KBM-7 (cell line): ENCODE measurements around the gene ZNF444.
"Not testable (repeated sequence)": the region's sequence is repeated elsewhere in the genome, so short reads cannot be mapped to it uniquely, and the experiment has no call there.

Source experiments
- DNase-seq: peaks from one replicate; pipeline ENCODE4 v3.0.0-alpha.2; 2015
- in situ Hi-C: fragments of 300-500 bp; cut with MboI; formaldehyde crosslinking; loops from 2 replicates; pipeline ENCODE4 v1.14.3; 2020; ENCODE audit warnings: low sequenced_read_pairs, low pct_unique_long_range_greater_than_20kb, mixed read lengths

The ZNF444 gene

DNA sequence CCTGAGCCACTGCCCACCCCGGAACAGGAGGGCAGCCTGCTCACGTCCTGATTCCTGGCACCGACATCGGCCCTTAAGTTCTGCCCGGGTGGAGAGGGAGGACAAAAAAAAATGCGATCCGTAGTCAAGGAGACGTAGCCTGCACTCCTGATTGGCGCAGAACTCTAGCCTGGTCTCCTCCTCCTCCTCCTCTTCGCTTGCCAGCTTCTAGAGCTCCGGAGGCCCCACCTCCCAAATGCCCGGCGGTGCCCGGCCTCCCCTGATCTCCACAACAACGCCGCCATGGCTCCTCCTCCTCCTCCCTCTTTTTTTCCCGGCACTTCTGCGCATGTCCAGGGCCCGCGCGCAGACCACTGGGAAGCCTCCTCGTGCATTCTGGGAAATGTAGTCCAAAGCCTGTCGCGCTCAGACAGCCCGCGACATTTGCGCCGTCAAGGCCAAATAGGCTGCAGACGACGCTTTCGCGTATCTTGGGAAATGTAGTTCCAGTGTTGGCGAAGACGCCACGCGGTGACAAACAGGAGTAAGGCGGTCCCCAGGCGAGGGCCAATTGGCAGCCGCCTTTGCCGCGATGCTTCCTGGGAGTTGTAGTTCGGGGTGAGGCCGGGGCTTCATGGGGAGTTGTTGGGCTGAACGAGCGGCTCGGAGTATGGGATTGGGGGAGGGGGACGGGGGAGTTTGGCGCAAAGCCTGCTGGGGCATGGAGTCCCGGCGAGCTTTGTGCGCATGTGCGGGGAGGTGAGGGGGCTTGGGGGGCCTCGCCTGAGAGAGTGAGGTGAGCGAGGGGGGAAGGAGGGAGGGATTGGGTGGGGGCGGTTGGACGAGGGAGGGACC lies at the start of gene ZNF444:
TSS of gene ZNF444 (plus strand) at position 705 of the 834 bp plus-strand sequence. CDS start 5,625 bp downstream, outside the sequence.
- DNase-seq, result peak; percentile 99
- in situ Hi-C loops, result no loop called here

DNA sequence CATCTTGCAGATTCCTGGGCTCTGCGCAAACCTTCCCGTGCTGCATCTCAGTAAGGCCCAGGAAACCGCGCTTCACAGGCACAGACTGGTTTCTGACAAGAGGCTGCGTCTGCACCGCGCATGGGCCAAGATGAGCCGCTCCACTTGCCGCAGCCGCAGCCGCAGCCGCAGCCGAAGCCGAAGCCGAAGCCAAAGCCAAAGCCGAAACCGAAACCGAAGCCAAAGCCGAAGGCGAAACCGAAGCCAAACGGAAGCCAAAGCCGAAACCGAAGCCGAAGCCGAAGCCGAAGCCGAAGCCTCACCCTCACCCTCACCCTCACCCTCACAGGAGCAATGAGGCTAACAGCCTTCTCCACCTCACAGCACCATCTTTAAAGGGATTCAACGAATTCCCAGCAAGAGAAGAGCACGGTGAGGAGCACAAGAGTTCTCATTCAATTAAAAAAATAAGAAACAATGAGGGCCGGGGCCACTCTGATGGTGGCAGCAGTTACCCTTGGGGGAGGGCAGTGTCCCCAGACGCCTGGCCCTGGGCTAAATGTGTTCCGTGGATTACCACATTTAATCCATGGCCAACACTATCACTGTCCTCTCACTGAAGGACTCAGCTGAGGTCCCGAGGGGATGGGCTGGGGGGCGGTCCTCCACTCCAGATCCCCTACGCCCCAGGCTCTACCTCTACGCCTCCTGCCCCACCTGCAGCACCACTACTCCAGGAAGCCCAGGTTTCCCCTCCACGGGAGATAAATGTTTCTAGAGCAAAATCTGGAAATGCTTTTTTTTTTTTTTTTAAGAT lies 49.1 kb upstream of the ZNF444 start:
- in situ Hi-C loops, result no loop called here
- DNase-seq, result no peak

DNA sequence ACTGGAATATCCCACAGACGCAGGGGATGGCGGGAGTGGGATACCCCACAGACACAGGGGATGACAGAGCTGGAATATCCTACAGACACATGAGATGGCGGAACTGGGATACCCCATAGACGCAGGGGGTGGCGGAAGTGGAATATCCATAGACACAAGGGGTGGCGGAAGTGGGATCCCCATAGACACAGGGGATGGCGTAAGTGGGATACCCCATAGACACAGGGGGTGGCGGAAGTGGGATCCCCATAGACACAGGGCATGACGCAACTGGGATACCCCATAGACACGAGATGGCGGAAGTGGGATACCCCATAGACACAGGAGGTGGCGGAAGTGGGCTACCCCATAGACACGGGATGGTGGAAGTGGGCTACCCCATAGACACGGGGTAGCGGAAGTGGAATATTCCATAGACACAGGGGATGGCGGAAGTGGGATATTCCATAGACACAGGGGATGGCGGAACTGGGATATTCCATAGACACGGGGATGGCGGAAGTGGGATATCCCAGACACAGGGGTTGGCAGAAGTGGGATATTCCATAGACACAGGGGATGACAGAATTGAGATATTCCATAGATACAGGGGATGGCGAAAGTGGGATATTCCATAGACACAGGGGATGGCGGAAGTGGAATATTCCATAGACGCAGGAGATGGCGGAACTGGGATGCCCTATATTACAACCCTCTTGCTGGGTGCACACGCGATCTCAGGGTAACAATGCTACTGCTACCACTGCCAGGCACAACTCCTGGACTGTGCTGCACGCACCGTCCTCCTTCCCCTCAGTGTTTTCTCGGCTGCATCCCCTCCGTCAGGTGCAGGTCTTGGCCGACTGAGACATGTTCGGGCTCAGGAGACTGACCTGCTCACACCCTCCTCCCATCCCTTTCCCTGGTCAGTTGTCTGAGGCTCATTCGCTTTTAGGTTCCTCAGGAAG lies 48.1 kb upstream of the ZNF444 start:
- no peak for DNase-seq
- in situ Hi-C loops, result no loop called here

DNA sequence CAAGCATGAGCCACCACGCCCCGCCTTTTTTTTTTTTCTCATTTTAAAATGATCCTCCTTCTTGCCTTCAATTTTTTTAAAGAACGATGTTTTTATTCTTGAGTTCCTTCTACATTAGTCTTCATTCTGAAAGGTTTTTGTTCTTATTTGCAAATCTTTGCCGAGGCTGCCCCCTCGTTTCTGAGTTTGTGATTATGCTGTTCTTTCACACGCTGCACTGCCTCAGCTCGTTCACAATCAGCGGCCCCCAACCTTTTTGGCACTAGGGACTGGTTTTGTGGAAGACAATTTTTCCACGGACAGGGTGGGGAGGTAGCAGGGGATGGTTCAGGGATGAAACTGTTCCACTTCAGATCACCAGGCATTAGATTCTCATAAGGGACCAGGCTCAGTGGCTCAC lies 46.6 kb upstream of the ZNF444 start:
- in situ Hi-C loops, result no loop called here
- DNase-seq, result no peak

DNA sequence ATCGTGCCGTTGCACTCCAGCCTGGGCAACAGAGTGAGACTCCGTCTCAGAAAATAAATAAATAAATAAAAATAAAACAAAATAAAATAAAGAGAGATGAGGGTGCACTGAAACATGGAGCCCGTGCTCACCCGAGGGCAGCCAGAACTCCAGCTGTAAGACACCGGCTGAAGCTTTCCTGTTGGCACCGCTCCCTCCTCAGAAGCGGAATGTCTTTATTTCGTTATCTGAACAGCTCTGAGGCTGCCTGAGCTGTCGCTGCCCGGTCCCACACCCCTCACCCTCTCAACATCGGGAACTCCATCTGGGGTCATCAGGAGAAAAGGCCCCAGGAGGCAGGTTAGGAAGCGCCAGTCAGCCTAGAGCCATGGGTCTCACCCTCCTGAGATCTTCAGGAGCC lies 44.4 kb upstream of the ZNF444 start:
- in situ Hi-C loops, result no loop called here
- DNase-seq, result no peak

DNA sequence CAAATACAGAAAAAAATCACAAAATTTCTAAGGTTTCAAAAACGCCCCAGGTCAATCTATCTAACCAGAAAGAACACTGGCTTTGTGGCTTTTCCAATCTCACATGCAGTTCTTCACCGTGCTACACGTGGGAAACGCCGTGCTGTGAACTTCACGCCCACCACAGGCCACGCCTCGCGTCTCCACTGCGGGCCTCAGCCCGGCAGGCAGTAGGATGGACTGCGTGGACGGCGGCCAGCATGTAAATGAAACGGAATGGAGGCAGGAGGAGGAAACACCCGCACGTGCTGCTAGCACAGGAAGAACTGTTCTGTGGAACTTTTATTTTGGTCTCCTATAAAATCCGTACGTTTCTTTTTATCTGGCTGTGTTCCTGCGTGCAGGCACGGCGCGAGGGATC lies 43.8 kb upstream of the ZNF444 start:
- in situ Hi-C loops, result no loop called here
- DNase-seq, result no peak

DNA sequence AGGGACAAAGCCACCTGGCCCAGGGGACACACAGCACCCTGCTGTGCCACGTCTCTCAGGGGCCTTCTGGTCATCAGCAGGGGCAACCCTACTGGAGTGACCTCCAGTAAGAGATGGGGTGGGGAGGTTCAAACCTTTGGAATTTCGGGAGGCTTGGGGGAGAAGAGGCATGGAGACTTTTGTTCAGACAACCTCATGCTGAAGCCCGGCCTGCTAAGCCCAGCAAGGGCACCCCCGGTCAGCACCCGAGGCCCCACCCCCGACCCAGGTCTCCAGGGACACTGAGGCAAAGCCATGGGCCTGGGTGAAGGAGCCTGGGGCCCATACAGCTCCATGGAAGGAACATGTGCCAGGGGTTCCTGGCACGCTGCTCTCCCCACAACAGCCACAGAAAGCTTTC lies 43.3 kb upstream of the ZNF444 start:
- no peak for DNase-seq
- in situ Hi-C loops, result no loop called here

DNA sequence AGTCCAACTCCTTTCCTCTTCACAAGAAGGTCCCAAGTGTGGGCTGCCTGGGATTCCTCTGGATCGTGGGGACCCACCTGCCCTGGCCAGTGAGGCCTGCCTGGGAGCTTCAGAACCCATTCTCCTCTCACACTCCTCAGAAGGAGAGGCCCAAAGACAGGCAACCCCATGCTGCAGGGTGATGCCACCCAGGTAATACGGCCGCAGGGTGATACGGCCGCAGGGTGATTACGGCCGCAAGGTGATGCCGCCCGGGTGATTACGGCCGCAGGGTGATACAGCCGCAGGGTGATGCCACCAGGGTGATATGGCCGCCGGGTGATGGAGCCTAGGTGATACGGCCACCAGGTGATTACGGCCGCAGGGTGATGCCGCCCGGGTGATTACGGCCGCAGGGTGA lies 42.9 kb upstream of the ZNF444 start:
- DNase-seq, in situ Hi-C loops: not testable (repeated sequence)

DNA sequence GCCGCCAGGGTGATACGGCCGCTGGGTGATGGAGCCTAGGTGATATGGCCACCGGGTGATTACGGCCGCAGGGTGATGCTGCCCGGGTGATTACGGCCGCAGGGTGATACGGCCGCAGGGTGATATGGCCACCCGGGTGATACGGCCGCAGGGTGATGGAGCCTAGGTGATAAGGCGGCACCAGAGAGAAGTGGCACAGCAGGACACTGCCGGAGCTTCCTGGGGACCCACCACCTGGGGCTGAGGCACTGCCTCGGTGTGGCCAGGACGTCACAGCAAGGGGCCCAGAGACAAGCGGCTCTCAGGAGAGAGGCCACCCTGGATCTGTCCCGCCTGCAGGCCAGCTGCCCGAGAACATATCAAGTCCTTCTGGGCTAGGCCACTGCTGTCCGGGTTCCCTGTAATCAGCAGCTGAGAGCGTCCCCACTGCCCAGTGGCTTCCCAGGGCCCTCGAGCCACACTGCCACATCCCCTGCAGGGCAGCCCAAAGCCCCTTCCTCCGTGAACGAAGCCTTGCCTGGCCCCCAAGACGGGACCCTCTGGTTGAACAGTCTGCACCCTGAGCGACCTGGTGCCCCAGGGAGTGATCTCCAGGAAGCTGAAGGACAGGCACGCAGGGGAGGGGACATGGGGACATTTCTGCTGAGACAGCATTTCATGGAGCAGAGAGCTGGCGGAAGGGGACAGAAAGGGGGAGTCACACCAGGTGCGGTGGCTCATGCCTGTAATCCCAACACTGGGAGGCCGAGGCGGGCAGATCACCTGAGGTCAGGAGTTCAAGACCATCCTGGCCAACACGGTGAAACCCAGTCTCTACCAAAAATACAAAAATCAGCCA lies 42.1 kb upstream of the ZNF444 start:
- DNase-seq, result no peak

DNA sequence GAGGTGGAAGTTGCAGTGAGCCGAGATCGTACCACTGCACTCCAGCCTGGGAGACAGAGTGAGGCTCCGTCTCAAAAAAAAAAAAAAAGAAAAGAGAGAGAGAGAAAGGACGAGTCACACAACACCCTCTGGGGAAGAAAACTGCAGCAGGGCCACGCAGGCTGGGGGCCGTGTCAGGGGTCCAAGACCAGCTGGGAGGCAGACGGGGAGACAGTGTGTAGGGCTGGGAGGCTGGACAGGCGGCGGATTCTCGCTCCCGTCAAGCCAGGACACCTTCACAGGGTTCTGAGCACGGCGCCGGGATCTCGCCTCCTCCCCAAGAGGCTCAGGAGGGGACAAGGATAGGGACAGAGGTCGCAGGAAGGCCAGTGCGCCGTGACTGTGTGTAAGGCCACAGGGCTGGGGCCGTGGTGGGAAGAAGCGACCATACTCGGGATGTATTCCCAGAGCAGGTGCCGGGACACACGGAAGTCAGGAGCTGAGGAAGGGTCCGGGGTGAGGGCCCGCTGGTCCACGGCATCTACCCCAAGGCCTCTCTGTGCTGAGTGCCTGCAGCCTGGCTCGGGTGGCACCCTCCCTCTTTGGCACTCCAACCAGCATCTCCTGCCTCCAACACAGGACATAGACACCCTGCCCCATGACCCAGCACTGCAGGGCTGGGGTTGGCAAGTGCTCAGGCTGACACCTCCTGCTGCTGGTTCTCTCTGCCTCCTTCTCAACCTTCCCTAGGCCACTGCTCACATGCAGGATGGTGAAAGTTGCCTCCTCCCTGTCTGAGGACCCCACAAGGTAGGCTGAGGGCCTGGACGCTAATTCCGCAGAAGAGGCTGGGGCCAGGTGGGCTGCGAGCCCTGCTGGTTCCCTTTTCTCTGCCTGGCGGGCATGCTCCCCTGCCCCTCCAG lies 41.2 kb upstream of the ZNF444 start:
- no peak for DNase-seq
- in situ Hi-C loops, result no loop called here

More for the DNA sequence above, 42.1 kb upstream of the ZNF444 start:
- in situ Hi-C loops, result no loop called here

DNA sequence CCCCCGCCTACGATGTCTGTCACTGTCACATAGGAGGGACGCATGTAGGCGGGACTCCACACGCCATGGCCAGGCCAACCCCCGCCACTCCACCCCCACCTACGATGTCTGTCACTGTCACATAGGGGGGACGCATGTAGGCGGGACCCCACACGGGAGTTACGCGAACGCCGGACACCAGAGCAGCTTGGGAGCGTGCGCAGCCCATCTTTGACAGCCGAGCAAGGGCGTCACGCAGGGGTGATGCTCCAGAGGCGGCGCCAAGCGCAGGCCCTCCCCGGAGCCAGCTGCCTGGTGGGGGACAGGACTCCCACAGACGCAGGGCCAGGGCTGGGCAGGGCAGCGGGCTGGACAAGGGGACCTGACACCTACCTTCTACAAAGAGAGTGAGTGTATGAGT lies 40.0 kb upstream of the ZNF444 start:
- DNase-seq, result no peak
- in situ Hi-C loops, result no loop called here

DNA sequence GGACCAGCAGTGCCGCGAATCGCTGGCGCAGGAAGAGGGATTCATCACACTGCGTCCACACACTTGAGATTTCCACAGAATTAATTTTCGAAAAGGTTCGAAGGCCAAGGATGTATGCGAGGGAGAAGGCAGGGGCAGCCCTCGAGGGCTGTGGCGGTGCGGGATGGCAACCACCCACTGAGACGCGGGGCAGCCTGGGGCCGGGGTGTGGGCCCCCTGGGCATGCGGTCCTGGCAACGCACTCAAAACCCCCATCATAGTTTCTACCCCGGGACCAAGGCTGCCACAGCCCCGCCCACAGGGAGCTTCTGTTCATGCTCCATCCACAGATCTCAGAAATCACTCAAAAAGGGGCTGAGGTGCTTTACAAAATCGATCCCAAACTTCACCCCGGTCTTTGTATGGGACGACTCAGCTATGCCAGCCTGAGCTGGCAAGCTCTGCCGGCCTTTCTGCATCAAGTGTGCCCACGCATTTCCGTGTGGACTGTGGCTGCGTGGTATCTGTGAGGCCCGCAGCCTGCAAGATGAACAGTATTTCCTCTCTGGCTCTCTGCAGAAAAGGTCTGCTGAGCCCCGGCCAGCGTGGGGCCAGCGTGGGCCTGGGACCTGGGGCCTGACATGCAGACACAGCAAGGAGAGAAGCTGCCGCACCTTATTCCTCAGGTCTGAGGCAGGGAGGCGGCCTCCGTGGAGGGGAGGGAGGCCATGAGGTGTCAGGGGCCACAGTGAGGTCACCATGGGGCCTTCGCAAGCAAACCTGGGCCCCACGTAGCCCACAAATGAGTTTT lies 39.1 kb upstream of the ZNF444 start:
- in situ Hi-C loops, result no loop called here
- no peak for DNase-seq

DNA sequence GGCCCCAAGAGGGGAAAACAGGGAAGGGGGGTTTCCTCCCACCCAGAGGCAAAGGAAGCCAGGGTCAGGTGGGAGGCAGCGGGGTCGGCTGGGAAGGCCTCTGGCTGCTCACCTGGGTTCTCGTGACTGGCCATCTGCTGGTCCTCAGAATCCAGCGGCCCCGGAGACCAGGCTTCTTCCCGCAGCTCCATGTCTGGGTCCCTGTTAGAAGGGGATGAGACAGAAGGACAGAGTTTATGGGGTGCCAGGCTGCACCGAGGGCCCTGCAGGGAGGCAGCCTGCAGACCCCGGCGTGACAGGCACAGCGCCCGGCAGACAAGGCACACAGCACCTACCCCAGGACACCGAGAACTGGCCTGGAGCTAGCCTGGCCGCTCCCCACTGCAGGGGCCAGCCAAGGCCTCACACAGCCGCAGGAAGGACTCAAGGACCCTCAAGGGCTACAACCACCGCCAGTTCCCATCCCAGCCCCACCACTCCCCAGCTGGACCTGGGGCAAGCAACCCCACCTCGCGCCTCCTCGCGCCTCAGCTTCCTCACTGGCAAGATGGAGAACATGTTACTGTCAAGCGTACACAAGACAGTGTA lies 38.0 kb upstream of the ZNF444 start:
- DNase-seq, result no peak
- in situ Hi-C loops, result no loop called here

DNA sequence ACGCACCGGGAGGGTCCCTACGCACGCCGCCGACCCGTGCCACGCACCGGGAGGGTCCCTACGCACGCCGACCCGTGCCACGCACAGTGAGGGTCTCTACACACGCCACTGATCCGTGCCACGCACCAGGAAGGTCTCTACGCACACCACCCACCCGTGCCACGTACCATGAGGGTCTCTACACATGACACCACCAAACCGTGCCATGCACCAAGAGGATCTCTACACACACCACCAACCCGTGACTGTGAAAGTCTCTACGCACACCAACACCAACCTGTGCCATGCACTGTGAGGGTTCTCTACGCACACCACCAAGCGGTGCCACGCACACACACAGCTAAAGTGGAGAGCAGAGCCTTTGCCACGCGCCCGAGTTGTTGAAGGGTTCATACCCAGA lies 36.7 kb upstream of the ZNF444 start:
- in situ Hi-C loops, result no loop called here
- no peak for DNase-seq

DNA sequence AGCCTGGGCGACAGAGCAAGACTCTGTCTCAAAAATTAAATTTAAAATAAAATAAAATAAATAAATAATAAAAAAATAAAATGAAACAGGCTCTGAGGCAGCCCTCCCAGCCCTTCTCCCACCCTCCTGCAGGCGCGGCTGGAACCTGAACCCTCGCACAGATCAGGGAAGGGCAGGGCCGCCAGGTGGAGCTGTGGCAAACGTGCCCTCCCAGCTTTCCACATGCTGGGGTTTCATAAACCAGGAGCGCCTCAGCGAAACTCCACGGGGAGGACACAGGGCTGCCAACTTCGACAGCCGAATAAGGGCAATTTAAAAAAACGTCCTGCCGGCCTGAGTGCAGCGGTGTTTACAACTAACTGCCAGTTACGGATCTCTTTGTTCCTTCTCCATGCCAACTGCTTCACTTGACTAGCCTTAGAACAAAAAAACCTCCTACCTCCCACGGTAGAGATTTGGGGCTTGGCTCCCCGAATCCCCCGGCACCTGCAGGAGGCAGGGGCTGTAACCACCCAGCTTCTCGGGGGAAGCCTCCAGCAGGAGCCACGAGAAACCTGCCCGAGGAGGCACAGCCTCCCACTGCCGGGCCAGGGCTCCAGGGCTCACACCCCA lies 35.9 kb upstream of the ZNF444 start:
- in situ Hi-C loops, result no loop called here
- no peak for DNase-seq

DNA sequence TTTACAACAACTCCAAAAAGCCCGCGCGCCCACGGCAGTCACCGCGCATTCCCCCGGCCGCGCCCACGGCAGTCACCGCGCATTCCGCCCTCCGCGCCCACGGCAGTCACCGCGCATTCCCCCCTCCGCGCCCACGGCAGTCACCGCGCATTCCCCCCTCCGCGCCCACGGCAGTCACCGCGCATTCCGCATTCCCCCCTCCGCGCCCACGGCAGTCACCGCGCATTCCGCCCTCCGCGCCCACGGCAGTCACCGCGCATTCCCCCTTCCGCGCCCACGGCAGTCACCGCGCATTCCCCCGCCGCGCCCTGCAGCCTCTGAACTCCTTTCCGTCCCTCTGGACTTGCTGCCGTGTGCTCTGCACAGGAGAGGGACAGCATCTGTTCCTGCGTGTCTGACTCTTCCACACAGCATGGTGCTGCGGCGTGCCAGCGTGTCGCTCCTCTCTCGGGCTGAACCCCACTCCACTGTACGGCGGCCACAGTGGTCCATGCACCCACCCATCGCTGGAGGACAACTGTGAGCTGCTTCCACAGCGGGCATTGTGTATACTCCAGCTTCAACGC lies 35.2 kb upstream of the ZNF444 start:
- in situ Hi-C loops, DNase-seq: not testable (repeated sequence)
